Colonic mucosa (tissue), 4 donors: Measurements from ENCODE around the gene NLGN4Y. TPM values are rescaled to one million over a fixed set of nuclear protein-coding genes. Genes with fewer than 3 reads are reported as not detected.

ENCODE experiments used
- DNase-seq: peaks from one replicate; pipeline ENCODE4 v3.0.0-alpha.2; 2020
- H3K27ac ChIP-seq: fragments of 200-600 bp; one replicate; pipeline ENCODE4 v1.8.0; 2021
- H3K27me3 ChIP-seq: fragments of 200-600 bp; one replicate; pipeline ENCODE4 v1.8.0; 2021
- H3K36me3 ChIP-seq: fragments of 200-600 bp; one replicate; pipeline ENCODE4 v1.8.0; 2021
- H3K4me1 ChIP-seq: fragments of 200-600 bp; one replicate; pipeline ENCODE4 v1.8.0; 2021; ENCODE audit warnings: mild to moderate bottlenecking
- H3K4me3 ChIP-seq: fragments of 200-600 bp; one replicate; pipeline ENCODE4 v1.8.0; 2021
- H3K9ac ChIP-seq, 2 donors: one replicate each; pipeline ENCODE4 v1.7.0; 2013; ENCODE audit warnings: control low read depth in 2 of 2, low read depth in 2 of 2, low read length in 2 of 2
- H3K9me3 ChIP-seq: fragments of 200-600 bp; one replicate; pipeline ENCODE4 v1.8.0; 2021
- CTCF ChIP-seq: fragments of 200-600 bp; IDR thresholded peaks from one replicate; pipeline ENCODE4 v1.8.0; 2022; ENCODE audit warnings: antibody characterized with exemption, mild to moderate bottlenecking
- intact Hi-C: fragments of 100-400 bp; cut with DNase I; formaldehyde crosslinking; loops from one replicate; pipeline ENCODE4 v1.14.1; 2022
- total RNA-seq, 2 donors: library from RNA; stranded (reverse); fragmentation: NEBNext Ultra II Directional in 1 of 2; extraction: Animal tissue kit (Norgen Biotek cat#: 25700) in 1 of 2; gene quantifications; one replicate each; pipeline ENCODE4 v1.2.1, GENCODE V29; 2021
- donor health status: healthy.
- donor health status: DM: no; HTN: no; CAD: no.
- donor health status: DM: no; HTN: no; CAD: no.

Gene NLGN4Y
- total RNA-seq, 2 donors from 2014 or later = not detected

- intact Hi-C loops = no loop called here
- H3K4me1 ChIP-seq = no peaks in the 10 kb centered on the region
- TF ChIP-seq CTCF = no peak
- no peak overlapping the region for H3K9ac ChIP-seq
- no peaks in the 10 kb centered on the region for H3K27me3 ChIP-seq
- no peaks in the 10 kb centered on the region for H3K9me3 ChIP-seq
- no peak overlapping the region for H3K4me3 ChIP-seq
- H3K27ac ChIP-seq = no peak overlapping the region
- H3K36me3 ChIP-seq = no peaks in the 10 kb centered on the region
- DNase-seq = no peak
Measured at GRCh38 chrY:14543506-14543905, 19.2 kb downstream of the NLGN4Y start.

- Histone ChIP-seq H3K36me3 (no peaks in the 10 kb centered on the region), H3K9ac (no peak overlapping the region), H3K27ac (no peak overlapping the region), H3K9me3 (no peaks in the 10 kb centered on the region), H3K4me1 (no peaks in the 10 kb centered on the region), H3K27me3 (no peaks in the 10 kb centered on the region), H3K4me3 (no peak overlapping the region)
- intact Hi-C loops = no loop called here
- DNase-seq = no peak
- TF ChIP-seq CTCF = no peak
Measured at GRCh38 chrY:14581294-14581693, 57.0 kb downstream of the NLGN4Y start.

GRCh38 chrY:14586725-14587124 is 62.4 kb downstream of the NLGN4Y start:
- H3K9ac ChIP-seq = no peak overlapping the region

GRCh38 chrY:14601372-14601771 is 77.0 kb downstream of the NLGN4Y start:
- intact Hi-C loops = no loop called here
- Histone ChIP-seq H3K4me3 (no peak overlapping the region), H3K27me3 (no peaks in the 10 kb centered on the region), H3K27ac (no peak overlapping the region), H3K9me3 (no peaks in the 10 kb centered on the region), H3K36me3 (no peaks in the 10 kb centered on the region), H3K9ac (no peak overlapping the region), H3K4me1 (no peaks in the 10 kb centered on the region)
- TF ChIP-seq CTCF = no peak
- no peak for DNase-seq

More at GRCh38 chrY:14586725-14587124, 62.4 kb downstream of the NLGN4Y start:
- intact Hi-C loops = no loop called here
- Histone ChIP-seq H3K4me3 (no peak overlapping the region), H3K9me3 (no peaks in the 10 kb centered on the region), H3K4me1 (no peaks in the 10 kb centered on the region), H3K27ac (no peak overlapping the region), H3K36me3 (no peaks in the 10 kb centered on the region), H3K27me3 (no peaks in the 10 kb centered on the region)
- no peak for TF ChIP-seq CTCF
- no peak for DNase-seq

GRCh38 chrY:14617625-14618024 is 93.3 kb downstream of the NLGN4Y start:
- Histone ChIP-seq H3K27me3 (no peaks in the 10 kb centered on the region), H3K9me3 (no peaks in the 10 kb centered on the region), H3K9ac (no peak overlapping the region), H3K4me1 (no peaks in the 10 kb centered on the region), H3K4me3 (no peak overlapping the region), H3K27ac (no peak overlapping the region), H3K36me3 (no peaks in the 10 kb centered on the region)
- intact Hi-C loops = no loop called here
- DNase-seq = no peak
- no peak for TF ChIP-seq CTCF

- H3K4me3 ChIP-seq = no peak overlapping the region
- intact Hi-C loops = no loop called here
- no peak overlapping the region for H3K9ac ChIP-seq
- no peaks in the 10 kb centered on the region for H3K9me3 ChIP-seq
- no peaks in the 10 kb centered on the region for H3K4me1 ChIP-seq
- no peak for TF ChIP-seq CTCF
- no peak for DNase-seq
- no peaks in the 10 kb centered on the region for H3K27me3 ChIP-seq
- H3K36me3 ChIP-seq = no peaks in the 10 kb centered on the region
- no peak overlapping the region for H3K27ac ChIP-seq
Measured at GRCh38 chrY:14618513-14618912, 94.2 kb downstream of the NLGN4Y start.
